Mucosa of stomach (tissue), 1 donor: Measurements from ENCODE around the gene SMIM36.
"Not testable (repeated sequence)": the region's sequence is repeated elsewhere in the genome, so short reads cannot be mapped to it uniquely, and the experiment has no call there.

Experiments
- H3K27me3 ChIP-seq: one replicate; pipeline ENCODE4 v1.7.0; 2013; ENCODE audit warnings: mild to moderate bottlenecking, low read length; ENCODE audit not compliant: control insufficient read depth, insufficient read depth
- H3K36me3 ChIP-seq: one replicate; pipeline ENCODE4 v1.7.0; 2013; ENCODE audit warnings: low read length; ENCODE audit not compliant: control insufficient read depth, insufficient read depth
- H3K4me1 ChIP-seq: one replicate; pipeline ENCODE4 v1.7.0; 2013; ENCODE audit warnings: mild to moderate bottlenecking, low read length; ENCODE audit not compliant: control insufficient read depth, insufficient read depth
- H3K4me3 ChIP-seq: one replicate; pipeline ENCODE4 v1.7.0; 2013; ENCODE audit warnings: low read length
- H3K9ac ChIP-seq: one replicate; pipeline ENCODE4 v1.7.0; 2013; ENCODE audit warnings: mild to moderate bottlenecking, low read length, moderate library complexity
- H3K9me3 ChIP-seq: one replicate; pipeline ENCODE4 v1.7.0; 2013; ENCODE audit warnings: mild to moderate bottlenecking, low read length, moderate library complexity; ENCODE audit not compliant: control insufficient read depth
- donor health status: Pancreatic carcinoma.

SMIM36 gene

GRCh38 chr17:55495239-55495638, 16.0 kb downstream of the SMIM36 start:
- Histone ChIP-seq H3K27me3 (no peaks in the 10 kb centered on the region), H3K36me3 (no peaks in the 10 kb centered on the region), H3K9me3 (no peaks in the 10 kb centered on the region), H3K9ac (no peak overlapping the region), H3K4me1 (peaks cover 7% of the 10 kb centered on the region), H3K4me3 (no peak overlapping the region)

- H3K4me3 ChIP-seq = no peak overlapping the region
- H3K27me3 ChIP-seq = no peaks in the 10 kb centered on the region
- H3K36me3 ChIP-seq = no peaks in the 10 kb centered on the region
- peaks cover 7% of the 10 kb centered on the region for H3K4me1 ChIP-seq
- H3K9ac ChIP-seq = no peak overlapping the region
- no peaks in the 10 kb centered on the region for H3K9me3 ChIP-seq
Measured at GRCh38 chr17:55492781-55493341, 18.4 kb downstream of the SMIM36 start.

- Histone ChIP-seq H3K4me1 (no peaks in the 10 kb centered on the region), H3K9ac (no peak overlapping the region), H3K36me3 (no peaks in the 10 kb centered on the region), H3K27me3 (no peaks in the 10 kb centered on the region), H3K4me3 (no peak overlapping the region), H3K9me3 (no peaks in the 10 kb centered on the region)
Measured at GRCh38 chr17:55490376-55490775, 20.9 kb downstream of the SMIM36 start.

DNA sequence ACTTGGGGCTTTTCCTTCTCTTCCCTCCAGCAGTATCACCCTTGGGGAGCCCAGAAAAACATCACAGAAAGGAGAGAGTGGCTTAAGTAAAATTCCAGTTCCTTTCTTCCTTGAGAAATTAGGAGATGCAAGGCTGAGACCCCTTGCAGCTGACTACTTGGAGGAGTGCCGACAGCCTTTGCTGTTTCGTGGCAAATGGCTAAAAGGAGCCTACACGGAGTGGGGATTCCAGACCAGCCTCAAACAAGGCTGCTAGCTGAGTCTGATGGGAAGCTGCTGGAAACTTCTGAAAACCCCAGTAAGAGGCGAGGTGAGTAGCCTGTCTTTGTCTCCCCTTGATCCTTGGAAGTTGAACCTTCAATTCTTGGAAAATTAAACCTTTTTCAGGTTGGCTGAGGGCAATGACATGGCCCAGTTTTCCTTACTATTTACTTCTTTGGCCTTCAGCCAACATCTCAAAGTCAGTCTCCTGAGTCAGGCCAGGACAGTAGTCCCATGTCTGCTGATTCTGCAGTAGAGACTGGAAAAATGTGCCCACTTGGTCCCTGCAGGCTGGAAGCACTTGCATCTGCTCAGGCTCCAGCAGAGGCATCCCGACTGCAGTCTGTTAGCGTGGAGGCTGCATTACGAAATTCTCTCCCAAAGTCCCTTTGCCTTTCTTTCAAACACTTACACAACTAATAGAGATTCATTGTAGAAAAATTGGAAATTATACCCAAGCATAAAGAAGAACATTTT, 23.4 kb downstream of the SMIM36 start:
- Histone ChIP-seq H3K27me3 (no peaks in the 10 kb centered on the region), H3K4me3 (no peak overlapping the region), H3K9me3 (no peaks in the 10 kb centered on the region), H3K4me1 (no peaks in the 10 kb centered on the region), H3K36me3 (no peaks in the 10 kb centered on the region), H3K9ac (no peak overlapping the region)

DNA sequence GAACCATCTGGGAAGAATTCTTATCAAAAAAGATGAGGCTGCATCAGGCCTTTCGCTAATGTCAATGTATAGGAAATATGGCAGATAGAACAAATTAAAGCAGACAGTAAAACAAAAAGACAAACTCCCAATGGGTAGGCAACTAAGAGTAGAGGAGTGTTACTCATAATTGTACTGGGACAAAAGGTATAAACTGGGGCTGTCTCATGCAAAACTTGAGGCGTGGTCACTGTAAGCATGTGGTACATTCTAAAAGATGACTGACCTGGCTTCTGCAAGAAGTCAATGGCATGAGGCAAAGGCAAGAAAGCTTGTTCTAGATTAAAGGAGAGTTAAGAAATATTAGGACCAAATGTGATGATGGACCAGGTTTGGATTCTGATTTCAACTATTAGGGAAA, 26.7 kb downstream of the SMIM36 start:
- H3K4me3 ChIP-seq = no peak overlapping the region
- H3K36me3 ChIP-seq = no peaks in the 10 kb centered on the region
- H3K27me3 ChIP-seq = no peaks in the 10 kb centered on the region
- H3K9me3 ChIP-seq = no peaks in the 10 kb centered on the region
- no peaks in the 10 kb centered on the region for H3K4me1 ChIP-seq
- H3K9ac ChIP-seq = no peak overlapping the region

DNA sequence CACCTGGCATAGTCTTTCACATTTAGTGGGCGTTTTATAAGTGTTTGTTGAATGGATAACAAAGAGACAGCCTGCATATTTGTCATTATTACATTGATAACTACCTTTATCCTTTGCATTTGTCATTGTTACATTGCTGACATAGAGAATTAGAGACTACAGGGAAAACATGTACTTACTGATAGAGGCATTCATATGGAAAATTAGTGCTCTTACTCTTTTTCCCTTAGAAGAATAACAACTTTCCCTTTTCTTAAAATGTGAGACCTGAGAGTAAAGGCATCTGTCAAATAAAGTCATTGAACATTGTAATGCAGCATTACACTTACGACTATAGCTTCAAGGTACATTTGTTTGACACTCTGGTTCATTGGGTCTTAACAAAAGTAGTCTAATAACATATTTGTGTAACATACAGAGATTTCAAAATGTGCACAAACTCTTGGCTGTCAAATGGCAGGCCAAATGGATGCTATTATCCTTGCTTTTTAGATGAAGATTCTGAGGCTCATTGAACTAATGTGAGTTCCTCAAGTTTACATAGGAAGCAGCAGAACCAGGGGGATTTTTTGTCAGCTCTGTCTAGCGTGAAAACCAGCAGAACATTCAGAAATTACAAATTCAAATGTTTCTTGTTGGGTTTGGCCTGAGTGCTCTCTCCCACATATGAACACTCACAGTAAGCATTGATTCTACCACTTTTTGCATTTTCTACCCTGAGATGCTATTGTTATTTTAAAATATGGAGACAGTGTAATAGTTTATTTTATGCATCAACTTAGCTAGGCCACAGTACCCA, 28.5 kb downstream of the SMIM36 start:
- no peaks in the 10 kb centered on the region for H3K36me3 ChIP-seq
- no peak overlapping the region for H3K4me3 ChIP-seq
- no peaks in the 10 kb centered on the region for H3K4me1 ChIP-seq
- H3K9ac ChIP-seq = no peak overlapping the region
- H3K27me3 ChIP-seq = no peaks in the 10 kb centered on the region
- no peaks in the 10 kb centered on the region for H3K9me3 ChIP-seq

DNA sequence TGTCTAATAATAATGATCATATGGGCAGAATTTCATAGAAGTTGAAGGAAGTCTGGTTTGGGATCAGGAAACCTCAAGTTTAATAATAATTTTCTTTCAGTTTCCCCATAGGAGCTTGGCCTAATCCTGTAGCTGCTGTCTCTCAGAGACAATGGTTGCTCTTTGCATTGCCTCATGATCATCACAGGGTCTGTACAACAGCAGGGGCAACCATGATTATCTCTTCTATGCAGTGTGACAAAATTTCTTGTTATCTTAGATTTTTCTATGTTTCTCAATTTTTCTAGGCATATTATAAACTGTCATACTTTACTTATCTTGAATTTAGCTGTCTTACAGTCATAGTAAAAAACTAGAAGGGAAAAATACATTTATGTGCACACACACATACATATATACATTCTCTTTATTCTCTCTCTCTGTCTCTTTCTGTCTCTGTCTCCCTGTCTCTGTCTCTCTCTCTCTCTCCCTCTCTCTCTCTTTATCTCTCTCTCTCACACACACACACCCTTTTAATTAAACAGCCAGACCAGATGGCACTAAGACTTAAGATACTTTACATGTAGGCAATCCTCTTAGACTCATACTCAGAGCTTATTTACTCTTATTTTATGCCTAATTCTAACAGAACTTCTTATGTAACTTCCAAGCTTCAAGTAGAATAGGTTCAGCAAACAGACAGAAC, 30.5 kb downstream of the SMIM36 start:
- Histone ChIP-seq H3K27me3 (no peaks in the 10 kb centered on the region), H3K9ac (no peak overlapping the region), H3K9me3 (no peaks in the 10 kb centered on the region), H3K4me3 (no peak overlapping the region), H3K36me3 (no peaks in the 10 kb centered on the region), H3K4me1 (no peaks in the 10 kb centered on the region)

DNA sequence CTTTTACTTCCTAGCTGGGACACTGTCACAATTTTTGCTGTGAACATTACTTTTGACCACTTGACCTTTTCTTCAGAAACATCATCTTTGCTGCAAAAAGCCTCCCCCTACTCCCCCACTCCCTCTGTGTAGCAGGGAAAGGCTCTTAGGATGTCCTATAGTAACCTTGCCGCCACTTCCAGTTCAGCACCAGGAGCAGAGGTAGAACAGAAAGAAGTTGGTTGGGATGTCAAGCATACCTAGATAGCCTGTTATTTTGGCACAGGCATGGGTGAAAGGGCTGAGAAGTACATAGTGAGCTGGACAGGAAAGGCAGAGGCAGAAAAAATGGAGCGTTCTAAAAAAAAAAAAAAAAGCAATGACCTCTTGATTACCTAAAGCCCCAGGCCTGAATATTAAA, 31.3 kb downstream of the SMIM36 start:
- no peaks in the 10 kb centered on the region for H3K4me1 ChIP-seq
- H3K27me3 ChIP-seq = no peaks in the 10 kb centered on the region
- no peak overlapping the region for H3K4me3 ChIP-seq
- no peaks in the 10 kb centered on the region for H3K36me3 ChIP-seq
- no peaks in the 10 kb centered on the region for H3K9me3 ChIP-seq
- H3K9ac ChIP-seq = no peak overlapping the region

- H3K36me3 ChIP-seq = no peaks in the 10 kb centered on the region
- H3K4me3 ChIP-seq = no peak overlapping the region
- H3K4me1 ChIP-seq = no peaks in the 10 kb centered on the region
- no peaks in the 10 kb centered on the region for H3K9me3 ChIP-seq
- H3K9ac ChIP-seq = no peak overlapping the region
- H3K27me3 ChIP-seq = no peaks in the 10 kb centered on the region
Measured at GRCh38 chr17:55478971-55479370, 32.3 kb downstream of the SMIM36 start.

DNA sequence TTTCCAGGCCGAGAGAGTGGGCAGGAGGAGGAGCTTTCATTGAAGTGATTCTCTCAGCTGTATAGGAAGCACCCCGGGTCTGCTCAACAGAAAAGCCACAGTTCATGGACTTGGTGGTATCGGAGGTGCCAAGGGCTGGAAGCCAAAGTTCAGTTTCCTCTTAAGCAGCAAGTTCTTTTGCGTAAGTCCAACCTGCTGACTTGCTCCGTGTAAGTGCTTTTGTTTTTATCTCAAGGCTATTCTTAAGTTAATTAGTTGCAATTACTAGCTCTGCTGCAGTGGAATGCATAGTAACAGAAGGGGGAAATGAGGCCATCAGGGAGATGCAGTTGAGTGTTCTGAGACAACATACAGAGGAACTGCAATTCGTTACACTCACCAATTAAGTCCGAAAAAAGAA, 44.6 kb downstream of the SMIM36 start:
- H3K4me1 ChIP-seq = no peaks in the 10 kb centered on the region
- no peaks in the 10 kb centered on the region for H3K9me3 ChIP-seq
- no peak overlapping the region for H3K9ac ChIP-seq
- no peaks in the 10 kb centered on the region for H3K27me3 ChIP-seq
- no peak overlapping the region for H3K4me3 ChIP-seq
- no peaks in the 10 kb centered on the region for H3K36me3 ChIP-seq

DNA sequence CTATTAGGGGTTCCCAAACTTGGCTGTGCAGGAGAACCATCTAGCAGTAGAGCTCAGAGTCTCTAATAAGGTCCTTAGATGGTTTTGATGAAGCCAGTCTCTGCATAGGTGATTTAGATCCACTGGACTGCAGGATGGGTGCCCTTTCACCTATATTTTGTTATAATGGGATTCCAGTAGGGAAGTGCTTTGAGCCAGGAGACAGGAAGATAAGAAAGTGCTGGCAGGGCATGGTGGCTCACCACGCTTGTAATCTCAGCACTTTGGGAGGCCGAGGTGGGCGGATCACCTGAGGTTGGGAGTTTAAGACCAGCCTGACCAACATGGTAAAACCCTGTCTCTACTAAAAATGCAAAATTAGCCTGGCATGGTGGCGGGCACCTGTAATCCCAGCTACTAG, 45.5 kb downstream of the SMIM36 start:
- H3K36me3 ChIP-seq, H3K27me3 ChIP-seq, H3K9ac ChIP-seq, H3K4me1 ChIP-seq, H3K4me3 ChIP-seq, H3K9me3 ChIP-seq: not testable (repeated sequence)

DNA sequence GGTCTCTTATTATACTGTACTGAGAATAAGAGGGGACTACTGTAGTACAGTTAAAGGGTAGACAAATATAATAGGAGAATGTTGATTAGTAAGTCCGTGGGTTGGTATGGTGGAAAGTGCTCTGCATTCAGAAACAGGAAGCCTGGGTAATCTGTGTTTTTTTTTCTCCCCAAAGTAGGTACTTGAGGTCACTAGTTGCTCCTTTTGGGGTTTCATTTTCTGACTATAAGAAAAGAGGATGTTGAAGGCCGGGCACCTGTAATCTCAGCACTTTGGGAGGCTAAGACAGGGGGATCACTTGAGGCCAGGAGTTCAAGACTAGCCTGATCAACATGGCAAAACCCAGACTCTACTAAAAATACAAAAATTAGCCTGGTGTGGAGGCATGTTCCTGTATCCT, 47.7 kb downstream of the SMIM36 start:
- Histone ChIP-seq H3K27me3 (no peaks in the 10 kb centered on the region), H3K4me3 (no peak overlapping the region), H3K36me3 (no peaks in the 10 kb centered on the region), H3K4me1 (no peaks in the 10 kb centered on the region), H3K9me3 (no peaks in the 10 kb centered on the region), H3K9ac (no peak overlapping the region)
